HG03439 (cell line): ENCODE measurements around the gene DENND1A.

Experiments
- ATAC-seq: cut with Tn5 transposase; IDR thresholded peaks from one replicate; pipeline ENCODE4 v1.9.1; 2021; ENCODE audit warnings: mild to moderate bottlenecking, moderate library complexity; ENCODE audit not compliant: unreplicated experiment

The DENND1A gene

GRCh38 chr9:123353041-123353440, 576.9 kb downstream of the DENND1A start:
- no peak for ATAC-seq

GRCh38 chr9:123350590-123351310, 579.2 kb downstream of the DENND1A start:
- ATAC-seq, result no peak

- no peak for ATAC-seq
Observed at GRCh38 chr9:123349691-123350480, 580.0 kb downstream of the DENND1A start.

GRCh38 chr9:123349033-123349432, 580.9 kb downstream of the DENND1A start:
- ATAC-seq, result no peak

GRCh38 chr9:123348317-123348992, 581.5 kb downstream of the DENND1A start:
- ATAC-seq, result no peak

GRCh38 chr9:123347289-123348060, 582.5 kb downstream of the DENND1A start:
- no peak for ATAC-seq

- no peak for ATAC-seq
Observed at GRCh38 chr9:123346826-123347225, 583.1 kb downstream of the DENND1A start.

- no peak for ATAC-seq
Observed at GRCh38 chr9:123346026-123346425, 583.9 kb downstream of the DENND1A start.

- ATAC-seq, result no peak
Observed at GRCh38 chr9:123345567-123345955, 584.4 kb downstream of the DENND1A start.

GRCh38 chr9:123344192-123344949, 585.6 kb downstream of the DENND1A start:
- ATAC-seq, result no peak

- peak; percentile 35 for ATAC-seq
Observed at GRCh38 chr9:123343443-123344191, 586.3 kb downstream of the DENND1A start.

- no peak for ATAC-seq
Observed at GRCh38 chr9:123342247-123342646, 587.7 kb downstream of the DENND1A start.

- no peak for ATAC-seq
Observed at GRCh38 chr9:123341816-123342215, 588.1 kb downstream of the DENND1A start.

- peak; percentile 37 for ATAC-seq
Observed at GRCh38 chr9:123339666-123340510, 590.0 kb downstream of the DENND1A start.

GRCh38 chr9:123338710-123339665, 590.9 kb downstream of the DENND1A start:
- ATAC-seq, result peak; percentile 72

GRCh38 chr9:123337971-123338370, 592.0 kb downstream of the DENND1A start:
- no peak for ATAC-seq

GRCh38 chr9:123336959-123337358, 593.0 kb downstream of the DENND1A start:
- no peak for ATAC-seq
